Measurements from ENCODE around the gene ZER1. TPM values are rescaled to one million over a fixed set of nuclear protein-coding genes. Genes with fewer than 3 reads are reported as not detected.

ZER1 gene
- total and polyA plus RNA-seq, 2 of the 8 experiments (the other 6 are each of a cell fraction or from before 2014, with no cell fraction given), result 20.5 to 26.6 TPM

DNA sequence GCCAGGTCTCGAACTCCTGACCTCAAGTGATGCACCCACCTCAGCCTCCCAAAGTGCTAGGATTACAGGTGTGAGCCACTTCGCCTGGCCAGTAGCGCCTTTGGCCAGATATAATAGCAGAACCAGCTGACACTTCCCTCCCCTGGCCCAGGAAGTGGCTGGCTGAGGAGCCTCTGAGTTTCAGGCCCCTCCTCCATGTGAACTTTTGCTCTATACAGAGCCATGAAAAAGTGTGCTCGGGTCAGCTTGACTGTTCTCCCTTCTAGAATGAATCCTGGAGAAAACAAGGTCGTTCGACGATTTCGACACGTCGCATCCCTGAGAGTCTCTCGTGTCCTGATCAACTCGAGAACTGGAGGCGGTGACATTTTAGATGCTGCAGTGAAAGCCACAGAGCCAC is 39.2 kb downstream of the ZER1 start:
- peaks cover 0 to 1% (median 0%) of the 10 kb centered on the region in 4 experiments; a peak in 1 of 7 replicates for H3K4me1 ChIP-seq (replicated peaks in 1 of 4; ENCODE audit: control insufficient read depth in 3 of 4, insufficient read depth in 4 of 4, low read length in 3 of 4)
- peaks cover 3% of the 10 kb centered on the region; the same call in 1 of the 2 replicates for H3K23me2 ChIP-seq (ENCODE audit: low read depth, low read length)
- H2AK5ac ChIP-seq (ENCODE audit: low read depth, low read length), result no peak overlapping the region
- no peak overlapping the region for H4K5ac ChIP-seq (ENCODE audit: insufficient read length, low read depth, low read length)
- FAIRE-seq (no peak), DNase-seq (ENCODE audit: low read depth in 1 of 2, low spot score in 2 of 2) (no peak)
- no peak overlapping the region for H3K27ac ChIP-seq (ENCODE audit: low read depth, low read length)
- no peak overlapping the region for H3K4me3 ChIP-seq (ENCODE audit: extremely low read depth in 1 of 4, insufficient read depth in 2 of 4, low read depth in 3 of 4, low read length in 4 of 4)
- ChIA-PET POLR2A (ENCODE audit: partially characterized antibody) (interaction anchor here (1.0 to 3.0 kb wide), 7 partner anchors 8 to 87 kb away, joined by 3 to 15 read pairs (median 4); partner anchors contain the start of genes ENDOG, ZDHHC12 and ZER1), CTCF (ENCODE audit: partially characterized antibody) (interaction anchor here (0.6 to 6.5 kb wide), 44 partner anchors 8 to 431 kb away, joined by 3 to 104 read pairs (median 4); partner anchors contain the start of genes ENDOG and ZER1)
- H2BK20ac ChIP-seq (ENCODE audit: low read length), result no peak overlapping the region
- H3K36me3 ChIP-seq (ENCODE audit: control insufficient read depth in 2 of 4, insufficient read depth in 4 of 4, low read length in 3 of 4), result peaks cover 0 to 2% (median under 1%) of the 10 kb centered on the region in 4 experiments; a peak in 1 of 8 replicates
- H2AFZ ChIP-seq (ENCODE audit: low read length), result no peak overlapping the region
- no peak overlapping the region for H2BK5ac ChIP-seq (ENCODE audit: low read depth, low read length)
- no peak overlapping the region for H4K91ac ChIP-seq (replicated peaks; ENCODE audit: insufficient read length, low read length)
- H3K4ac ChIP-seq (replicated peaks; ENCODE audit: insufficient read length, low read depth, low read length), result no peak overlapping the region
- H3K23ac ChIP-seq (ENCODE audit: insufficient read length), result no peak overlapping the region
- no peak overlapping the region for H3K9ac ChIP-seq (replicated peaks in 1 of 4; ENCODE audit: extremely low read depth in 1 of 4, low read depth in 3 of 4, low read length in 3 of 4)
- H4K8ac ChIP-seq (ENCODE audit: extremely low read depth, insufficient read depth, low read length), result no peak overlapping the region
- H2BK120ac ChIP-seq (replicated peaks; ENCODE audit: low read depth, low read length), result no peak overlapping the region
- no peak overlapping the region for H3K14ac ChIP-seq (ENCODE audit: insufficient read length)
- H3K4me2 ChIP-seq (ENCODE audit: insufficient read depth in 1 of 2, low read depth in 2 of 2, low read length in 2 of 2), result no peak overlapping the region
- no peak overlapping the region for H3K18ac ChIP-seq (ENCODE audit: extremely low read depth, low read length)
- H3K79me1 ChIP-seq (ENCODE audit: low read depth, low read length), result peaks cover 2% of the 10 kb centered on the region; the same call in 1 of the 2 replicates
- no peaks in the 10 kb centered on the region for H3K27me3 ChIP-seq (replicated peaks in 1 of 4; ENCODE audit: control insufficient read depth in 3 of 4, extremely low read depth in 1 of 4, insufficient read depth in 3 of 4, low read length in 3 of 4)
- 96% methylated on average over 13 of the region's 13 CpGs; no CpG with 5 or more reads in 1 of the 2 experiments for WGBS, 2 experiments (ENCODE audit: extremely low coverage in 1 of 2, insufficient coverage in 1 of 2, insufficient read length in 1 of 2, insufficient replicate concordance in 2 of 2, low coverage in 1 of 2, low lambda C conversion rate in 2 of 2, missing lambda C conversion rate in 1 of 2)
- no peak overlapping the region for H2BK15ac ChIP-seq (ENCODE audit: low read length)
- no peaks in the 10 kb centered on the region for H3K79me2 ChIP-seq (ENCODE audit: control insufficient read depth in 1 of 2, insufficient read depth in 2 of 2, low read length in 2 of 2)
- no peak overlapping the region for H3K56ac ChIP-seq (replicated peaks; ENCODE audit: insufficient read length, low read depth, low read length)
- no peaks in the 10 kb centered on the region for H3K9me3 ChIP-seq (ENCODE audit: insufficient read depth in 2 of 2, low read depth in 1 of 2, low read length in 1 of 2)
- H2BK12ac ChIP-seq (ENCODE audit: low read depth, low read length), result no peak overlapping the region
- no peaks in the 10 kb centered on the region for H4K20me1 ChIP-seq (replicated peaks in 1 of 2; ENCODE audit: control insufficient read depth in 1 of 2, insufficient read depth in 2 of 2, low read length in 2 of 2)
- TF ChIP-seq BRCA1 (IDR thresholded peaks at IDR 0.05; ENCODE audit: low read depth, low read length) (no peak), NRF1 (IDR thresholded peaks at IDR 0.05; ENCODE audit: low read depth, low read length) (no peak), ZNF274 (IDR thresholded peaks at IDR 0.05; ENCODE audit: borderline replicate concordance, extremely low read depth, low read length) (no peak), POU5F1 (IDR thresholded peaks at IDR 0.05; ENCODE audit: low read depth, low read length) (no peak), SUZ12 (IDR thresholded peaks at IDR 0.05; ENCODE audit: low read length) (no peak), GABPA (IDR thresholded peaks at IDR 0.05; ENCODE audit: borderline replicate concordance, insufficient read depth, low read length) (no peak), GTF2F1 (IDR thresholded peaks at IDR 0.05; ENCODE audit: borderline replicate concordance, low read depth, low read length) (no peak), SP1 (IDR thresholded peaks at IDR 0.05; ENCODE audit: low read depth, low read length) (no peak), PHF8 (conservative IDR thresholded peaks at IDR 0.05; ENCODE audit: low read depth, low read length) (no peak)
- TF ChIP-seq, protein P1, sequence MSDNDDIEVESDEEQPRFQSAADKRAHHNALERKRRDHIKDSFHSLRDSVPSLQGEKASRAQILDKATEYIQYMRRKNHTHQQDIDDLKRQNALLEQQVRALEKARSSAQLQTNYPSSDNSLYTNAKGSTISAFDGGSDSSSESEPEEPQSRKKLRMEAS (IDR thresholded peaks at IDR 0.05), result no peak
